Measurements from ENCODE around the gene FBXW12. TPM values are rescaled to one million over a fixed set of nuclear protein-coding genes. Genes with fewer than 3 reads are reported as not detected.

Gene FBXW12
- polyA plus RNA-seq, 1 of the 3 experiments (the other 2 are of a cell fraction), result 0.07 TPM

- H3K27ac ChIP-seq (ENCODE audit: low read depth in 2 of 2, low read length in 1 of 2), result no peak overlapping the region
- POLR2A ChIA-PET, result interaction anchor here (1.3 to 1.6 kb wide), 2 partner anchors 36 to 163 kb away, joined by 4 to 8 read pairs; no protein-coding TSS in a partner anchor
- no peak overlapping the region for H3K4me3 ChIP-seq (ENCODE audit: low read depth in 2 of 2, low read length in 1 of 2)
- no peaks in the 10 kb centered on the region for H3K27me3 ChIP-seq (ENCODE audit: insufficient read depth)
- no peak overlapping the region for H2AFZ ChIP-seq (ENCODE audit: low read depth)
- H3K9ac ChIP-seq, result no peak overlapping the region
- peaks cover 11 to 29% of the 10 kb centered on the region in 2 experiments for H3K36me3 ChIP-seq (replicated peaks in 1 of 2; ENCODE audit: control insufficient read depth in 1 of 2, insufficient read depth in 2 of 2, low read length in 1 of 2)
- peaks cover 13% of the 10 kb centered on the region for H4K20me1 ChIP-seq (ENCODE audit: insufficient read depth)
- H3F3A ChIP-seq (replicated peaks; ENCODE audit: insufficient read depth), result peaks cover 4% of the 10 kb centered on the region
- no peak for DNase-seq
- 94% methylated on average over 7 of the region's 7 CpGs for WGBS (ENCODE audit: low lambda C conversion rate)
- CTCF ChIA-PET, result interaction anchor here (0.8 to 13.2 kb wide), 38 partner anchors 11 to 611 kb away, joined by 3 to 399 read pairs (median 18); partner anchors contain the start of genes ATRIP, CAMP, CDC25A and NME6
- TF ChIP-seq TAF1 (IDR thresholded peaks at IDR 0.05; ENCODE audit: borderline replicate concordance, low read depth, low read length), result no peak
- no peak for TF ChIP-seq PBX3 (IDR thresholded peaks at IDR 0.05)
- TF ChIP-seq USF1 (IDR thresholded peaks at IDR 0.05; ENCODE audit: borderline replicate concordance, low read depth), result no peak
- TF ChIP-seq GATA2 (CRISPR knock-in tag; IDR thresholded peaks at IDR 0.05), result no peak
- TF ChIP-seq EZH2phosphoT487 (IDR thresholded peaks at IDR 0.05; ENCODE audit: borderline replicate concordance, low read depth), result no peak
- TF ChIP-seq TCF12 (IDR thresholded peaks at IDR 0.05), result no peak
- no peak for TF ChIP-seq RCOR1 (IDR thresholded peaks at IDR 0.05; ENCODE audit: low read length)
- no peak for TF ChIP-seq FOXM1 (IDR thresholded peaks at IDR 0.05; ENCODE audit: low read depth)
- TF ChIP-seq NFIC (IDR thresholded peaks at IDR 0.05; ENCODE audit: borderline replicate concordance), result no peak
- no peaks in the 10 kb centered on the region for H3K9me3 ChIP-seq
- no peak overlapping the region for H3K4me2 ChIP-seq
- H3K4me1 ChIP-seq (ENCODE audit: control insufficient read depth in 1 of 2, insufficient read depth in 2 of 2, low read depth in 1 of 2, low read length in 1 of 2), result peaks cover 6 to 22% of the 10 kb centered on the region in 2 experiments
- H3K79me2 ChIP-seq (ENCODE audit: insufficient read depth), result peaks cover 32% of the 10 kb centered on the region
- H3K9me2 ChIP-seq, result no peaks in the 10 kb centered on the region
These were observed 64.8 kb downstream of the FBXW12 start for GRCh38 chr3:48436855-48437254.

GRCh38 chr3:48437812-48438211 lies 65.8 kb downstream of the FBXW12 start:
- DNase-seq, result no peak
- Histone ChIP-seq H3K4me3 (ENCODE audit: low read depth in 2 of 2, low read length in 1 of 2) (no peak overlapping the region), H3F3A (replicated peaks; ENCODE audit: insufficient read depth) (peaks cover 6% of the 10 kb centered on the region), H3K27ac (ENCODE audit: low read depth in 2 of 2, low read length in 1 of 2) (no peak overlapping the region), H3K79me2 (ENCODE audit: insufficient read depth) (peaks cover 41% of the 10 kb centered on the region), H3K9me3 (no peaks in the 10 kb centered on the region), H3K9me2 (no peaks in the 10 kb centered on the region), H3K9ac (no peak overlapping the region), H4K20me1 (ENCODE audit: insufficient read depth) (peaks cover 14% of the 10 kb centered on the region), H3K4me2 (no peak overlapping the region), H3K36me3 (replicated peaks in 1 of 2; ENCODE audit: control insufficient read depth in 1 of 2, insufficient read depth in 2 of 2, low read length in 1 of 2) (peaks cover 17 to 24% of the 10 kb centered on the region in 2 experiments), H2AFZ (ENCODE audit: low read depth) (no peak overlapping the region), H3K4me1 (ENCODE audit: control insufficient read depth in 1 of 2, insufficient read depth in 2 of 2, low read depth in 1 of 2, low read length in 1 of 2) (peaks cover 8 to 24% of the 10 kb centered on the region in 2 experiments), H3K27me3 (ENCODE audit: insufficient read depth) (no peaks in the 10 kb centered on the region)
- 94% methylated on average over 4 of the region's 4 CpGs for WGBS (ENCODE audit: low lambda C conversion rate)
- ChIA-PET CTCF (interaction anchor here (2.8 to 13.2 kb wide), 7 partner anchors 9 to 244 kb away, joined by 15 to 399 read pairs (median 93); partner anchors contain the start of gene PLXNB1), POLR2A (no interaction called here)
- TF ChIP-seq MEF2A (IDR thresholded peaks at IDR 0.05; ENCODE audit: borderline replicate concordance, low read depth) (no peak), MXI1 (IDR thresholded peaks at IDR 0.05; ENCODE audit: low read depth, low read length) (no peak), CHD2 (IDR thresholded peaks at IDR 0.05; ENCODE audit: low read length, partially characterized antibody) (no peak), USF1 (IDR thresholded peaks at IDR 0.05; ENCODE audit: borderline replicate concordance, low read depth) (no peak), ELF1 (IDR thresholded peaks at IDR 0.05) (no peak), USF2 (IDR thresholded peaks at IDR 0.05; ENCODE audit: borderline replicate concordance, low read depth, low read length) (no peak), TAF1 (IDR thresholded peaks at IDR 0.05; ENCODE audit: borderline replicate concordance, low read depth, low read length) (no peak), POLR2AphosphoS5 (IDR thresholded peaks at IDR 0.05; ENCODE audit: low read depth, low read length) (no peak), MAX (IDR thresholded peaks at IDR 0.05; ENCODE audit: low read depth) (no peak), JUND (IDR thresholded peaks at IDR 0.05) (no peak), EP300 (IDR thresholded peaks at IDR 0.05; ENCODE audit: borderline replicate concordance in 1 of 2, low read depth in 1 of 2, low read length in 1 of 2) (no peak), TCF12 (IDR thresholded peaks at IDR 0.05) (no peak), RAD21 (IDR thresholded peaks at IDR 0.05; ENCODE audit: low read length) (no peak), RCOR1 (IDR thresholded peaks at IDR 0.05; ENCODE audit: low read length) (no peak)

All from SK-N-SH (cell line).